A673 (cell line): ENCODE results near the gene ADAMTS14.

Experiments used
- CTCF ChIP-seq: fragments of 300-800, 200-600 bp; sonication (generic); conservative IDR thresholded peaks from 2 replicates; pipeline ENCODE4 v1.5.1; 2017; ENCODE audit warnings: low read depth, mild to moderate bottlenecking, antibody characterized with exemption, low read length, moderate library complexity, mixed read lengths
- EZH2 ChIP-seq: fragments of 200-600 bp; sonication (generic); IDR thresholded peaks from 2 replicates; pipeline ENCODE4 v1.6.1; 2017; ENCODE audit warnings: borderline replicate concordance, low read depth, mild to moderate bottlenecking, mixed read lengths, antibody characterized with exemption, low read length; ENCODE audit not compliant: poor library complexity, severe bottlenecking

GRCh38 chr10:70751356-70751755, 79.0 kb downstream of the ADAMTS14 start:
- TF ChIP-seq EZH2, result no peak
- no peak for TF ChIP-seq CTCF
